Stimulated activated naive B cell treated with anti-CD40 and anti-IgM and Interleukin-4, amounts not matched to agents 10 μg/mL and 1 μg/mL and 100 μg/mL, for 72 hours (primary cell): ENCODE measurements around the gene DYSF.
"Not testable (repeated sequence)": the region's sequence is repeated elsewhere in the genome, so short reads cannot be mapped to it uniquely, and the experiment has no call there.

Experiments used
- ATAC-seq, 2 donors: fragments of 150-1000 bp; cut with Tn5 transposase; replicated peaks; 2 replicates each; pipeline ENCODE4 v1.10.0; 2021; ENCODE audit warnings: moderate library complexity in 1 of 2
- DNase-seq: peaks from one replicate; pipeline ENCODE4 v3.0.0; 2021
- H3K27ac Mint-ChIP-seq: one replicate; pipeline ENCODE4 v1.8.0; 2022; ENCODE audit warnings: mild to moderate bottlenecking, mixed read lengths
- H3K27me3 Mint-ChIP-seq, 2 donors: one replicate each; pipeline ENCODE4 v1.8.0; 2022; ENCODE audit warnings: mixed read lengths in 2 of 2
- H3K36me3 Mint-ChIP-seq, 2 donors: one replicate each; pipeline ENCODE4 v1.8.0; 2022; ENCODE audit warnings: mixed read lengths in 2 of 2, mild to moderate bottlenecking in 1 of 2
- H3K4me1 Mint-ChIP-seq, 2 donors: one replicate each; pipeline ENCODE4 v1.8.0; 2022; ENCODE audit warnings: mixed read lengths in 2 of 2, mild to moderate bottlenecking in 1 of 2
- H3K4me3 Mint-ChIP-seq, 2 donors: one replicate each; pipeline ENCODE4 v1.8.0; 2022; ENCODE audit warnings: mild to moderate bottlenecking in 2 of 2, mixed read lengths in 2 of 2, moderate library complexity in 1 of 2
- H3K9me3 Mint-ChIP-seq, 2 donors: one replicate each; pipeline ENCODE4 v1.8.0; 2022; ENCODE audit warnings: mixed read lengths in 2 of 2, mild to moderate bottlenecking in 1 of 2

The DYSF gene

GRCh38 chr2:71491551-71491950, 38.2 kb downstream of the DYSF start:
- H3K4me3 Mint-ChIP-seq, H3K9me3 Mint-ChIP-seq, H3K4me1 Mint-ChIP-seq, ATAC-seq, H3K36me3 Mint-ChIP-seq, H3K27ac Mint-ChIP-seq, DNase-seq: not testable (repeated sequence)
- peaks cover 10 to 26% of the 10 kb centered on the region in 2 donors for H3K27me3 Mint-ChIP-seq

GRCh38 chr2:71492112-71492511, 38.8 kb downstream of the DYSF start:
- no peak overlapping the region for H3K27ac Mint-ChIP-seq

GRCh38 chr2:71494091-71494490, 40.7 kb downstream of the DYSF start:
- Mint-ChIP-seq H3K36me3 (no peaks in the 10 kb centered on the region), H3K27ac (no peak overlapping the region), H3K27me3 (peaks cover 7 to 23% of the 10 kb centered on the region in 2 donors), H3K9me3 (peaks cover 0 to 2% of the 10 kb centered on the region in 2 donors), H3K4me1 (no peaks in the 10 kb centered on the region), H3K4me3 (no peak overlapping the region)
- ATAC-seq = no peak
- DNase-seq = no peak

More at GRCh38 chr2:71492112-71492511, 38.8 kb downstream of the DYSF start:
- Mint-ChIP-seq H3K36me3 (no peaks in the 10 kb centered on the region), H3K4me3 (no peak overlapping the region), H3K9me3 (no peaks in the 10 kb centered on the region), H3K4me1 (no peaks in the 10 kb centered on the region), H3K27me3 (peaks cover 9 to 26% of the 10 kb centered on the region in 2 donors)
- DNase-seq = no peak
- no peak for ATAC-seq

GRCh38 chr2:71494523-71495155, 41.3 kb downstream of the DYSF start:
- no peak for DNase-seq
- H3K4me1 Mint-ChIP-seq = no peaks in the 10 kb centered on the region
- no peaks in the 10 kb centered on the region for H3K36me3 Mint-ChIP-seq
- H3K9me3 Mint-ChIP-seq = peaks cover 0 to 2% of the 10 kb centered on the region in 2 donors
- peaks cover 7 to 23% of the 10 kb centered on the region in 2 donors for H3K27me3 Mint-ChIP-seq
- H3K4me3 Mint-ChIP-seq = no peak overlapping the region
- H3K27ac Mint-ChIP-seq = no peak overlapping the region
- no peak for ATAC-seq

GRCh38 chr2:71496156-71496770, 42.9 kb downstream of the DYSF start:
- H3K4me1 Mint-ChIP-seq = no peaks in the 10 kb centered on the region
- no peaks in the 10 kb centered on the region for H3K36me3 Mint-ChIP-seq
- no peak for DNase-seq
- H3K27ac Mint-ChIP-seq = no peak overlapping the region
- H3K27me3 Mint-ChIP-seq = peaks cover 19 to 27% of the 10 kb centered on the region in 2 donors
- ATAC-seq = no peak
- H3K9me3 Mint-ChIP-seq = peaks cover 0 to 2% of the 10 kb centered on the region in 2 donors
- no peak overlapping the region for H3K4me3 Mint-ChIP-seq

- Mint-ChIP-seq H3K9me3 (peaks cover 0 to 2% of the 10 kb centered on the region in 2 donors), H3K27me3 (peaks cover 19% of the 10 kb centered on the region in 2 donors), H3K4me1 (no peaks in the 10 kb centered on the region), H3K4me3 (no peak overlapping the region), H3K36me3 (no peaks in the 10 kb centered on the region), H3K27ac (no peak overlapping the region)
- ATAC-seq (no peak), DNase-seq (no peak)
Observed at GRCh38 chr2:71498261-71498701, 44.9 kb downstream of the DYSF start.

GRCh38 chr2:71499691-71500090, 46.3 kb downstream of the DYSF start:
- ATAC-seq (no peak), DNase-seq (no peak)
- Mint-ChIP-seq H3K27me3 (peaks cover 12 to 23% of the 10 kb centered on the region in 2 donors), H3K36me3 (no peaks in the 10 kb centered on the region), H3K4me3 (no peak overlapping the region), H3K27ac (no peak overlapping the region), H3K4me1 (no peaks in the 10 kb centered on the region), H3K9me3 (peaks cover 0 to 2% of the 10 kb centered on the region in 2 donors)

GRCh38 chr2:71500426-71501079, 47.2 kb downstream of the DYSF start:
- H3K27ac Mint-ChIP-seq = no peak overlapping the region
- ATAC-seq (no peak), DNase-seq (no peak)
- H3K9me3 Mint-ChIP-seq = peaks cover 0 to 2% of the 10 kb centered on the region in 2 donors
- H3K27me3 Mint-ChIP-seq = peaks cover 12 to 23% of the 10 kb centered on the region in 2 donors
- H3K36me3 Mint-ChIP-seq = no peaks in the 10 kb centered on the region
- H3K4me1 Mint-ChIP-seq = no peaks in the 10 kb centered on the region
- no peak overlapping the region for H3K4me3 Mint-ChIP-seq

GRCh38 chr2:71502941-71503738, 49.8 kb downstream of the DYSF start:
- Mint-ChIP-seq H3K27me3 (peaks cover 12 to 23% of the 10 kb centered on the region in 2 donors), H3K4me1 (no peaks in the 10 kb centered on the region), H3K9me3 (no peaks in the 10 kb centered on the region), H3K27ac (no peak overlapping the region), H3K4me3 (no peak overlapping the region), H3K36me3 (no peaks in the 10 kb centered on the region)
- ATAC-seq (no peak), DNase-seq (no peak)

GRCh38 chr2:71503837-71504236, 50.5 kb downstream of the DYSF start:
- no peak for DNase-seq
- peaks cover 12 to 23% of the 10 kb centered on the region in 2 donors for H3K27me3 Mint-ChIP-seq
- no peak overlapping the region for H3K27ac Mint-ChIP-seq
- H3K4me3 Mint-ChIP-seq = no peak overlapping the region
- no peaks in the 10 kb centered on the region for H3K9me3 Mint-ChIP-seq
- H3K4me1 Mint-ChIP-seq = no peaks in the 10 kb centered on the region
- ATAC-seq = no peak
- no peaks in the 10 kb centered on the region for H3K36me3 Mint-ChIP-seq

GRCh38 chr2:71504611-71505010, 51.2 kb downstream of the DYSF start:
- peaks cover 5 to 16% of the 10 kb centered on the region in 2 donors for H3K27me3 Mint-ChIP-seq
- H3K36me3 Mint-ChIP-seq = no peaks in the 10 kb centered on the region
- no peak for DNase-seq
- H3K9me3 Mint-ChIP-seq = no peaks in the 10 kb centered on the region
- H3K4me3 Mint-ChIP-seq = no peak overlapping the region
- ATAC-seq = no peak
- H3K27ac Mint-ChIP-seq = no peak overlapping the region
- H3K4me1 Mint-ChIP-seq = no peaks in the 10 kb centered on the region

GRCh38 chr2:71505086-71505769, 51.9 kb downstream of the DYSF start:
- no peak overlapping the region for H3K27ac Mint-ChIP-seq
- peaks cover 4 to 15% of the 10 kb centered on the region in 2 donors for H3K27me3 Mint-ChIP-seq
- H3K4me3 Mint-ChIP-seq = no peak overlapping the region
- H3K9me3 Mint-ChIP-seq = no peaks in the 10 kb centered on the region
- H3K4me1 Mint-ChIP-seq = peaks cover 0 to 2% of the 10 kb centered on the region in 2 donors
- no peak for DNase-seq
- no peaks in the 10 kb centered on the region for H3K36me3 Mint-ChIP-seq
- ATAC-seq = no peak

GRCh38 chr2:71505770-71506140, 52.4 kb downstream of the DYSF start:
- no peaks in the 10 kb centered on the region for H3K9me3 Mint-ChIP-seq
- ATAC-seq = no peak

More at GRCh38 chr2:71505770-71506140, 52.4 kb downstream of the DYSF start:
- H3K4me1 Mint-ChIP-seq = peaks cover 0 to 2% of the 10 kb centered on the region in 2 donors
- H3K27me3 Mint-ChIP-seq = peaks cover 5 to 13% of the 10 kb centered on the region in 2 donors
- H3K27ac Mint-ChIP-seq = no peak overlapping the region
- H3K4me3 Mint-ChIP-seq = no peak overlapping the region
- H3K36me3 Mint-ChIP-seq = no peaks in the 10 kb centered on the region
- no peak for DNase-seq
